Kidney capillary endothelial cell (primary cell): ENCODE data around the gene NHSL2.

Experiments
- DNase-seq: peaks from one replicate; pipeline ENCODE4 v3.0.0-alpha.2; 2018; ENCODE audit warnings: low spot score

The NHSL2 gene

GRCh38 chrX:71990518-71990917 is 79.9 kb downstream of the NHSL2 start:
- no peak for DNase-seq

GRCh38 chrX:71991164-71991563 is 80.5 kb downstream of the NHSL2 start:
- no peak for DNase-seq

- DNase-seq: no peak
These were observed 82.1 kb downstream of the NHSL2 start for GRCh38 chrX:71992711-71993110.

- no peak for DNase-seq
These were observed 82.7 kb downstream of the NHSL2 start for GRCh38 chrX:71993371-71993770.

- DNase-seq: no peak
These were observed 84.0 kb downstream of the NHSL2 start for GRCh38 chrX:71994601-71995000.

GRCh38 chrX:71995122-71995521 is 84.5 kb downstream of the NHSL2 start:
- DNase-seq: no peak

GRCh38 chrX:71996136-71996535 is 85.5 kb downstream of the NHSL2 start:
- no peak for DNase-seq

GRCh38 chrX:71996826-71997225 is 86.2 kb downstream of the NHSL2 start:
- DNase-seq: no peak

- DNase-seq: no peak
These were observed 86.7 kb downstream of the NHSL2 start for GRCh38 chrX:71997320-71997719.

GRCh38 chrX:71998836-71999509 is 88.3 kb downstream of the NHSL2 start:
- peak; percentile 47 for DNase-seq

- no peak for DNase-seq
These were observed 88.9 kb downstream of the NHSL2 start for GRCh38 chrX:71999535-71999934.

GRCh38 chrX:72001471-72001870 is 90.8 kb downstream of the NHSL2 start:
- DNase-seq: no peak

GRCh38 chrX:72001906-72002305 is 91.3 kb downstream of the NHSL2 start:
- DNase-seq: no peak

- DNase-seq: no peak
These were observed 92.2 kb downstream of the NHSL2 start for GRCh38 chrX:72002875-72003274.

GRCh38 chrX:72003811-72004750 is 93.4 kb downstream of the NHSL2 start:
- DNase-seq: peak; percentile 41

GRCh38 chrX:72005046-72005445 is 94.4 kb downstream of the NHSL2 start:
- no peak for DNase-seq

- no peak for DNase-seq
These were observed 95.8 kb downstream of the NHSL2 start for GRCh38 chrX:72006461-72006860.

- no peak for DNase-seq
These were observed 99.1 kb downstream of the NHSL2 start for GRCh38 chrX:72009731-72010130.

- DNase-seq: no peak
These were observed 101.1 kb downstream of the NHSL2 start for GRCh38 chrX:72011734-72012133.

- no peak for DNase-seq
These were observed 104.7 kb downstream of the NHSL2 start for GRCh38 chrX:72015383-72015782.

GRCh38 chrX:72016881-72017783 is 106.5 kb downstream of the NHSL2 start:
- no peak for DNase-seq
